GM18517 (cell line): ENCODE results near the gene CYP4A22.
"Not testable (repeated sequence)": the region's sequence is repeated elsewhere in the genome, so short reads cannot be mapped to it uniquely, and the experiment has no call there.

Source experiments
- ATAC-seq: cut with Tn5 transposase; IDR thresholded peaks from one replicate; pipeline ENCODE4 v1.9.1; 2021; ENCODE audit warnings: mild to moderate bottlenecking, moderate library complexity; ENCODE audit not compliant: unreplicated experiment

The CYP4A22 gene

DNA sequence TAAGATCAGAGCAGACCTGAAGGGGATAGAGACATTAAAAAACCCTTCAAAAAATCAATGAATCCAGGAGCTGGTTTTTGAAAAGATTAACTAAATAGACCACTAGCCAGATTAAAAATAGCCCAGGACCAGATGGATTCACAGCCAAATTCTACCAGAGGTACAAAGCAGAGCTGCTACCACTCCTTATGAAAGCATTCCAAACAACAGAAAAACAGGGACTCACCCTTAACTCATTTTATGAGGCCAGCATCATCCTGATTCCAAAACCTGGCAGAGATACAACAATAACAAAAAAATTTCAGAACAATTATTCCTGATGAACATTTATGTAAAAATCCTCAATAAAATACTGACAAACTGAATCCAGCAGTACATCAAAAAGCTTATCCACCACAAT lies 19.2 kb downstream of the CYP4A22 start:
- not testable (repeated sequence) for ATAC-seq

DNA sequence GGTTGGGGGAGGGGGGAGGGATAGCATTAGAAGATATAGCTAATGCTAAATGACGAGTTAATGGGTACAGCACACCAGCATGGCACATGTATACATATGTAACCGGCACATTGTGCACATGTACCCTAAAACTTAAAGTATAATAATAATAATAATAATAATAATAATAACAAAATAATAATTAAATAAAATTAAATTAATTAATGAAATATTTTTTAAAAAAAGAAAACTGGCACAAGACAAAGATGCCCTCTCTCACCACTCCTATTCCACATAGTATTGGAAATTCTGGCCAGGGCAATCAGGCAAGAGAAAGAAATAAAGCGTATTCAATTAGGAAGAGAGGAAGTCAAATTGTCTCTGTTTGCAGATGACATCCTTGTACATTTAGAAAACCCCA lies 20.7 kb downstream of the CYP4A22 start:
- ATAC-seq = not testable (repeated sequence)

GRCh38 chr1:47160716-47161115 lies 23.5 kb downstream of the CYP4A22 start:
- ATAC-seq = no peak

- no peak for ATAC-seq
Measured at GRCh38 chr1:47161298-47162040, 24.2 kb downstream of the CYP4A22 start.

- no peak for ATAC-seq
Measured at GRCh38 chr1:47164552-47164951, 27.3 kb downstream of the CYP4A22 start.

GRCh38 chr1:47172782-47173181 lies 35.5 kb downstream of the CYP4A22 start:
- no peak for ATAC-seq

GRCh38 chr1:47174656-47175020 lies 37.4 kb downstream of the CYP4A22 start:
- no peak for ATAC-seq

- ATAC-seq = peak; percentile 47
Measured at GRCh38 chr1:47175227-47175934, 38.1 kb downstream of the CYP4A22 start.

- no peak for ATAC-seq
Measured at GRCh38 chr1:47178020-47178419, 40.8 kb downstream of the CYP4A22 start.

DNA sequence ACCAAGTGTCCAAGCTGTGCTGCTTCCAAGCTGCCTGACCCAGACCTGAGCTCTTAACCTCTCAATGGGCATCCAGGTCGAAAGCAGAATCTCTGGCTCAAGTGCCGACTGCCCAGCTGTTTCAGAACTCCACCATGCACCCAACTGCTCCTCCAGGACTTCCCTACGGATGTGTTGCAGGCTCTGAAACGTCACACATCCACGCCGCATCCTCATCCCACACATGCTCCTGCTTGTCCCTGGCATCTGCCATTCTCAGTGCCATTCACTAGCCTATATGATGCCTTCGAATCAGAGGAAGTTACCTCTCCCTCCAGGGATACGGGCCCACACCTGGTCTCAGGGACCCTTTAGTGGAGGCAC lies 41.4 kb downstream of the CYP4A22 start:
- no peak for ATAC-seq

GRCh38 chr1:47179017-47179987 lies 42.1 kb downstream of the CYP4A22 start:
- peak; percentile 82 for ATAC-seq

DNA sequence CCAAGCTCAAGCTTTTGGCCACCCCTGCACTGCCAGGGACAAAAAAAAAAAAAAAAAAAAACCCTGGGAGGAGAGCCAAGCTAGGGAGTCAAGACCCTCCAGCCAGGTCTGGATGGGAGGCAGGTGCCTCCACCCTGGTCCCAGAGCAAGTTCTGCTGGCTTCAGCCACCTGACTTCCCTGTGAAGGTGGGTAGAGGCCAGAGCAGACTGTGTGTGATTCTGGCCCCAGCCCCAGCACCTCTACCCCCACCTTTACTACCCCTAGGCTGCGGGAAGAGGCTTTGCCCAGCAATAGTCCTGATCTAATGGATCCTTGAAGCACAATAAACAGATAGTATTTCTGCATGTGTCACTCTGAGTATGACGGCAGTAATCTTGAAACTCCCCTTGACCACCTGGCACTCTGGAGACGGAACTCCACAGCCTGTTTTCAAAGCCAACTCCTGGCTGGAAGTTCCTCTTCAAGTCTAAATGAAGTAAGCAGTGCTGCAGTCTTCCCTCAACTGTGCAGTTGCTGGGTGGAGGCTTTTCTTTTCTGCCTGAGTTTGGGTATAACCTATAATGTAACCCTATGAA lies 42.8 kb downstream of the CYP4A22 start:
- no peak for ATAC-seq

GRCh38 chr1:47180603-47181094 lies 43.4 kb downstream of the CYP4A22 start:
- no peak for ATAC-seq

GRCh38 chr1:47181095-47181954 lies 44.1 kb downstream of the CYP4A22 start:
- no peak for ATAC-seq

- ATAC-seq = no peak
Measured at GRCh38 chr1:47181955-47182675, 44.9 kb downstream of the CYP4A22 start.

DNA sequence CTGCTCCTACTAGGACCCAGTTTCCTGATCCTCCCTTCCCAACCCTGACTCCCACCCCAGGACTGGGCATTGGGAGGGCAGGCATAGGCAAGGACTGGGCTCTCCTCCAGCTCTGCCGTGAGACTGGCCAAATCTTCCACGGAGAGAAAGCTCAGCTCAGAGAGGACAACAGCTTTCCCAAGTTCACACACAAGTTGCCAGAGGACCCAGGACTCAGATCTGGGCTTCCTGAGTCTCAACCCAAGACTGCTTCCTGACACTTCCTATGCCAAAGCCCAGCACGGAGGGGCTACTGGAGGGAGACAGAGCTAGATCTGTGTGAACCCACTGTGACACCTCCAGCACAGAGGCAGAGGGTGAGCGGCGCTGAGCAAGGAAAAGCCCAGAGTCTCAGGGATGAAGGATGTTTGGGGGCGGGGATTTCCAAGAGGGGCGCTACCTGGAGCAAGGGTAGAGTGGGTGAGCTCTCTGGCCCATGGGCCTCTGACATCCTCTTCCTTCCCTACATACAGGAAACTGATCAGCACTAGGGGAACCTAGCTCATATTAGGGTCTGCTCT lies 45.5 kb downstream of the CYP4A22 start:
- no peak for ATAC-seq

DNA sequence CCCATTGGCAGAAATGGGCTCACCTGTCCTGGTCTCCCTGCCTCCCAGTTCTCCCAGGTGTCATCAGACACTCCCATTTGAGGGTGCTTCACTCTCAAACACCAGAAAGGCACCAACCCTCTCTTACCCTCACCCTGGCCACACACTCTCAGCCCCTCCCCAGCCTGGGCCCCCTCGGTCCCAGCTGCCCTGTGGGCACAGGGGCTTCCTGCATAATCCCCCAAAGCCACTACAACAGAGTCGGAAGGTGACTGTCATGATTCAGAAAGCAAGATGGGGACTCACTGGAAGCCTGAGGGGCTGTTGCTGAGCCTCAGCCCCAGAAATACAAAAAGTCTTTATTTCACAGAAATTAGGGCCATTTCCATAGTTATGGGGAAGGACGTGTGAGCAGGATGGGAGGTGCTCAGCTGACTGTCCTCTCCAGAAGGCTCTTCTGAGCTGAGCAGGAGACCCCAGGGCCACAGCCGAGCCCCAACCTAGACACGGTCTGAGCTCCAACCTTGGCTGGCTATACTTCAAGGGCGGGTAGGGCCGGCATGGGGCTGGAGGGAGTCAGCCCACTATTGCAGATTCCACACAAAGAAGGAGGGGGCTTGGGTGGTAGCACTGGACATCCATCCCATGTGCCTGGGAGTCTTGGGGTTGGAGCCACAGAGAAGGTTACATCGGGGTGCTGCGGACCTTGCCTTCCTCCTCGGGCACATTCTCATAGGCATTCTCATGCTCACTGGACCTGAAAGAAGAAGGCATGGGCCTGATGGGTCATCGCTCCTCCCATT lies 46.3 kb downstream of the CYP4A22 start:
- no peak for ATAC-seq
